ENCODE data around the gene KIF26B.

KIF26B gene

GRCh38 chr1:245441689-245442088 is 286.9 kb downstream of the KIF26B start:
- DNase-seq (ENCODE audit: low spot score): no peak
- in situ Hi-C loops (cut with MboI; ENCODE audit: low sequenced_read_pairs, unreplicated experiment): no loop called here
- no peak for TF ChIP-seq CTCF (IDR thresholded peaks at IDR 0.05; ENCODE audit: borderline replicate concordance, control extremely low read depth, extremely low read depth, insufficient read depth, missing control alignments)

- in situ Hi-C loops (cut with MboI; ENCODE audit: low sequenced_read_pairs, unreplicated experiment): no loop called here
- no peak for TF ChIP-seq CTCF (IDR thresholded peaks at IDR 0.05; ENCODE audit: borderline replicate concordance, control extremely low read depth, extremely low read depth, insufficient read depth, missing control alignments)
- DNase-seq (ENCODE audit: low spot score): no peak
These were observed 289.5 kb downstream of the KIF26B start for GRCh38 chr1:245444147-245444828.

GRCh38 chr1:245444945-245445344 is 290.2 kb downstream of the KIF26B start:
- DNase-seq (ENCODE audit: low spot score): no peak
- no peak for TF ChIP-seq CTCF (IDR thresholded peaks at IDR 0.05; ENCODE audit: borderline replicate concordance, control extremely low read depth, extremely low read depth, insufficient read depth, missing control alignments)
- in situ Hi-C loops (cut with MboI; ENCODE audit: low sequenced_read_pairs, unreplicated experiment): no loop called here

- in situ Hi-C loops (cut with MboI; ENCODE audit: low sequenced_read_pairs, unreplicated experiment): no loop called here
- DNase-seq (ENCODE audit: low spot score): no peak
- TF ChIP-seq CTCF (IDR thresholded peaks at IDR 0.05; ENCODE audit: borderline replicate concordance, control extremely low read depth, extremely low read depth, insufficient read depth, missing control alignments): no peak
These were observed 293.7 kb downstream of the KIF26B start for GRCh38 chr1:245448531-245448930.

GRCh38 chr1:245448975-245449431 is 294.2 kb downstream of the KIF26B start:
- no peak for DNase-seq (ENCODE audit: low spot score)
- in situ Hi-C loops (cut with MboI; ENCODE audit: low sequenced_read_pairs, unreplicated experiment): no loop called here
- no peak for TF ChIP-seq CTCF (IDR thresholded peaks at IDR 0.05; ENCODE audit: borderline replicate concordance, control extremely low read depth, extremely low read depth, insufficient read depth, missing control alignments)

- TF ChIP-seq CTCF (IDR thresholded peaks at IDR 0.05; ENCODE audit: borderline replicate concordance, control extremely low read depth, extremely low read depth, insufficient read depth, missing control alignments): no peak
- in situ Hi-C loops (cut with MboI; ENCODE audit: low sequenced_read_pairs, unreplicated experiment): no loop called here
- no peak for DNase-seq (ENCODE audit: low spot score)
These were observed 298.8 kb downstream of the KIF26B start for GRCh38 chr1:245453541-245453940.

Measured in GM13976 (cell line).